Tibial nerve (tissue), 4 donors: Measurements from ENCODE around the gene CYGB. TPM values are rescaled to one million over a fixed set of nuclear protein-coding genes. Genes with fewer than 3 reads are reported as not detected.

Experiments used
- DNase-seq, 2 donors: peaks; one replicate each; pipeline ENCODE4 v3.0.0-alpha.2; 2019; ENCODE audit warnings: low spot score in 2 of 2
- H3K27ac ChIP-seq, 4 donors: fragments of 200-600 bp; sonication (generic) in 3 of 4; one replicate each; pipeline ENCODE4 v1.5.1; 2017 to 2019; ENCODE audit warnings: mild to moderate bottlenecking in 1 of 4
- H3K27me3 ChIP-seq, 2 donors: fragments of 200-600 bp; sonication (generic) in 1 of 2; one replicate each; pipeline versions ENCODE4 v1.5.1 to v1.6.0; 2017 to 2019
- H3K36me3 ChIP-seq, 3 donors: fragments of 200-600 bp; sonication (generic); one replicate each; pipeline ENCODE4 v1.5.1; 2018 to 2019
- H3K4me1 ChIP-seq, 4 donors: fragments of 200-600 bp; sonication (generic) in 3 of 4; one replicate each; pipeline ENCODE4 v1.5.1; 2017 to 2019
- H3K4me3 ChIP-seq, 4 donors: fragments of 200-600 bp; sonication (generic) in 3 of 4; one replicate each; pipeline ENCODE4 v1.5.1; 2017 to 2019; ENCODE audit warnings: mild to moderate bottlenecking in 1 of 4, moderate library complexity in 1 of 4
- H3K9me3 ChIP-seq, 4 donors: fragments of 200-600 bp; sonication (generic) in 3 of 4; one replicate each; pipeline ENCODE4 v1.5.1; 2017 to 2019
- EP300 ChIP-seq, 2 donors: sonication (generic); formaldehyde crosslinking; IDR thresholded peaks; one replicate each; pipeline ENCODE4 v1.6.1; 2017; ENCODE audit warnings: antibody characterized with exemption in 2 of 2, mild to moderate bottlenecking in 1 of 2
- POLR2A ChIP-seq, 2 donors: fragments of 450-650 bp; IDR thresholded peaks; one replicate each; pipeline ENCODE4 v1.6.1; 2017; ENCODE audit warnings: antibody characterized with exemption in 2 of 2, mild to moderate bottlenecking in 2 of 2, moderate library complexity in 2 of 2
- WGBS, 2 donors: methylation state at CpG; one replicate each; pipeline ENCODE4 v1.1.5; 2018; 5-methylcytosine and 5-hydroxymethylcytosine counted together
- total RNA-seq, 4 donors: library from RNA; depleted of rRNA; stranded (reverse); fragments of >200 nt; gene quantifications; one replicate each; pipeline ENCODE4 v1.1.0, GENCODE V29; 2016
- TF ChIP-seq, protein P1 (sequence below), 5 experiments: fragments of 200-600 bp in 3 of 5; fragments of 450-650 bp in 2 of 5; sonication (generic) in 3 of 5; IDR thresholded peaks; one replicate each; pipeline ENCODE4 v1.5.1; 2016 to 2019; ENCODE audit warnings: antibody characterized with exemption in 5 of 5, mild to moderate bottlenecking in 3 of 5, moderate library complexity in 2 of 5

Gene CYGB
- total RNA-seq, 4 donors from 2014 or later: 40.2 to 59.2 (median 48.8) TPM

DNA sequence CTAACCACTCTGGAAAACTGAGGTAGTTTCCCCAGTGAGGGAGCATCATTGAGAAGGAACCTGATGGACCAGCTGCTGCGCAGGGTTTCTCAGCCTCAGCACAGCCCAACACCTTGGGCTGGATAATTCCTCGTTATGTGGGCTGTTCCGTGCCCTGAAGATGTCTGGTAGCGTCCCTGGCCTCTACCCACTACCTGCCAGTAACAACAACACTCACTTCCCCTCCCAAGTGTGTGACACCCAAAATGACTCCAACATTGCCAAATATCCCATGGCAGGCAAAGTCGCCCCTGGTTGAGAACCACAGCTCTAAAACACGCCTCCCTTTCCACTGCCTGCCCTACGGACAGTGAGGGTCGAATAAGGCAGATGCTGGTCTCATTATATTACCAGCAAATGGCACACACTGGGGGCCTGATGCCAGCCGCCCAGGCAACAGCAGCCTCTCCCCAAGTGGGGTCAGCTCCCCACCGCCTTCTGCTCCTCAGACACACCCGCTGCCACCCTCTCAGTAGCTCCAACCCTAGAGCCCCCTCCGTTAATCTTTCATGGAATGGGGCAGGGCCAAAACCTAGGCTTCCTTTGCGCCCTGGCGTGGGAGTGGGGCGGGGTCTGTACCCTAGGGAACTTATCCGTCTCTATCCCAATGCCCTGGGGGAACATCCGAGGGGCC lies 37.3 kb downstream of the CYGB start:
- peak overlapping the region; percentile 61 to 89 (median 84) for H3K27ac ChIP-seq
- TF ChIP-seq POLR2A (IDR thresholded peaks at IDR 0.05) (no peak), EP300 (IDR thresholded peaks at IDR 0.05) (no peak)
- TF ChIP-seq, protein P1, sequence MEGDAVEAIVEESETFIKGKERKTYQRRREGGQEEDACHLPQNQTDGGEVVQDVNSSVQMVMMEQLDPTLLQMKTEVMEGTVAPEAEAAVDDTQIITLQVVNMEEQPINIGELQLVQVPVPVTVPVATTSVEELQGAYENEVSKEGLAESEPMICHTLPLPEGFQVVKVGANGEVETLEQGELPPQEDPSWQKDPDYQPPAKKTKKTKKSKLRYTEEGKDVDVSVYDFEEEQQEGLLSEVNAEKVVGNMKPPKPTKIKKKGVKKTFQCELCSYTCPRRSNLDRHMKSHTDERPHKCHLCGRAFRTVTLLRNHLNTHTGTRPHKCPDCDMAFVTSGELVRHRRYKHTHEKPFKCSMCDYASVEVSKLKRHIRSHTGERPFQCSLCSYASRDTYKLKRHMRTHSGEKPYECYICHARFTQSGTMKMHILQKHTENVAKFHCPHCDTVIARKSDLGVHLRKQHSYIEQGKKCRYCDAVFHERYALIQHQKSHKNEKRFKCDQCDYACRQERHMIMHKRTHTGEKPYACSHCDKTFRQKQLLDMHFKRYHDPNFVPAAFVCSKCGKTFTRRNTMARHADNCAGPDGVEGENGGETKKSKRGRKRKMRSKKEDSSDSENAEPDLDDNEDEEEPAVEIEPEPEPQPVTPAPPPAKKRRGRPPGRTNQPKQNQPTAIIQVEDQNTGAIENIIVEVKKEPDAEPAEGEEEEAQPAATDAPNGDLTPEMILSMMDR (IDR thresholded peaks at IDR 0.05): no peak
- DNase-seq: no peak
- no peaks in the 10 kb centered on the region for H3K9me3 ChIP-seq
- H3K4me3 ChIP-seq: peak overlapping the region; percentile 45 to 67 (median 49)
- no peaks in the 10 kb centered on the region for H3K27me3 ChIP-seq
- no peaks in the 10 kb centered on the region for H3K36me3 ChIP-seq
- peaks cover 0 to 67% (median 25%) of the 10 kb centered on the region in 4 donors for H3K4me1 ChIP-seq
- 60 to 70% methylated on average over 17 of the region's 17 CpGs for WGBS, 2 donors

DNA sequence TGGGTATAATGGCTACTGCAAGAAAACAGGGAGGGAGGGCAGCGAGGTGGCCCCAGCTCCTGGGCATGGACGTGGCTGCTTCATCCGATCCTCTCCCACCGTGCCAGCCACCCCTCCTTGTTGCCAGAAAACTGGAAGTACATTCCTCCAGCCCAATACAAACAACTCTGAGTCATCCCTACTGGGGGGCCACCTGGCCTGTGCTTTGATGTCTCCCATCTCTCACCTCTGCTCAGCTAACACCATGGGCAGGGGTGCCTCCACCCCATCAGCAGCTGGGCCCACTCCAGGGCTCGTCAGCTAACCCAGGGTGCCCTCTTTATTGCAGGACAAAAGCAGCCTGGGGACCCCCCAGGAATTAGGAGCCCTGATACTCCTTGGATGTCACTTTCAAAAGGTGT lies 38.2 kb downstream of the CYGB start:
- Histone ChIP-seq H3K9me3 (no peaks in the 10 kb centered on the region), H3K4me1 (peaks cover 0 to 67% (median 26%) of the 10 kb centered on the region in 4 donors), H3K4me3 (peak overlapping the region; percentile 15 to 67 (median 49)), H3K36me3 (no peaks in the 10 kb centered on the region), H3K27ac (peak overlapping the region in 3 of 4 donors; percentile 80 to 89 (median 88)), H3K27me3 (no peaks in the 10 kb centered on the region)
- 69 to 76% methylated on average over 5 of the region's 5 CpGs for WGBS, 2 donors
- TF ChIP-seq EP300 (IDR thresholded peaks at IDR 0.05) (no peak), POLR2A (IDR thresholded peaks at IDR 0.05) (no peak)
- TF ChIP-seq, protein P1 (IDR thresholded peaks at IDR 0.05): no peak
- DNase-seq: no peak

- TF ChIP-seq, protein P1 (IDR thresholded peaks at IDR 0.05): no peak
- TF ChIP-seq POLR2A (IDR thresholded peaks at IDR 0.05) (no peak), EP300 (IDR thresholded peaks at IDR 0.05) (no peak)
Measured at GRCh38 chr17:76498876-76499251, 38.6 kb downstream of the CYGB start.

DNA sequence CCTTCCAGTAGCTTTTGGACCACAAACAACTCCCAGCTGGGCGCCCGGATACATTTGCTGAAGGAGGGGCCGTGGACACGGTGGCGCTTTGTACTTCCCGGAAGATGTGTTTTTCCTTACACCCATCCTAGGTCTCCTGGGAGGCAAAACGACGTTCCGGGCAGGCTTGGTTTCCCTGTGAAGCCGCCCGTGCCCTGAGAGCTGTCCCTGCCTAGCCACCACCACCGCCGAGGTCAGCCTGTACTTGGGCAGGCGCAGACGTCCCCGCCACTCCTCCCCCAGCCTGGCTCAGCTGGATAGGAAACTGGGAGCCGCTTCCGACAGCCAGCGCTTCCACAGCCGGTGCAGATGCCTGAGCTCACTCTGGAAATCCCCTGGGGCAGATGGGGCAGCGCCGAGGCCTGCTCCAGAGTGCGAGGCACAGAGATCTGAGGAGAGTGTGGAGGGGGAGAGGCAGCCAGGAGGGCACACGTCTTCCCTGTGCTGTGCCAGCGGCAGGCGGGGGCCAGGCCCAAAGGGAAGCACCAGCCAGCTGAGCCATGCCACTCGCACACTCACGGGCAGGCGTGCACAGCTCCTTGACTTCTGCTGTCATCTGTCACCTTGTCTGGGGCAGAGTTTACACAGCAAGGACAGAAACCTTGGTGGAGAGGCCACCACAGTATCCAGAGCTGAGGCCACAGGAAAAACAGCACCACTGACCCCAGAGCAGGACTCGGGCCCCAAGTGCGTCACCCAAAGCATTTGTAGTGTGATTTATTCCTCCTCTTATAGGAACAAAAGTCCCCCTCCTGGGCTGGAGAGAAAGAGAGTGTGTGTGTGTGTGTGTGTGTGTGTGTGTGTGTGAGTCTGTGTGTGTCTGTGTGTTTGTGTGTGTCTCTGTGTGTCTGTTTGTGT lies 39.3 kb downstream of the CYGB start:
- Histone ChIP-seq H3K9me3 (no peaks in the 10 kb centered on the region), H3K4me1 (peaks cover 0 to 76% (median 37%) of the 10 kb centered on the region in 4 donors), H3K36me3 (no peaks in the 10 kb centered on the region), H3K27ac (peak overlapping the region; percentile 41 to 89 (median 84)), H3K27me3 (no peaks in the 10 kb centered on the region), H3K4me3 (peak overlapping the region in 1 of 4 donors; percentile 67)
- peak in 1 of 2 donors; percentile 45 for DNase-seq
- 24 to 28% methylated on average over 24 to 25 of the region's 31 CpGs for WGBS, 2 donors
- TF ChIP-seq, protein P1 (IDR thresholded peaks at IDR 0.05): no peak
- TF ChIP-seq EP300 (IDR thresholded peaks at IDR 0.05) (peak in 1 of 2 donors; percentile 70), POLR2A (IDR thresholded peaks at IDR 0.05) (peak in 1 of 2 donors; percentile 19)

More at GRCh38 chr17:76498876-76499251, 38.6 kb downstream of the CYGB start:
- no peak for DNase-seq
- Histone ChIP-seq H3K27me3 (no peaks in the 10 kb centered on the region), H3K4me1 (peaks cover 0 to 70% (median 30%) of the 10 kb centered on the region in 4 donors), H3K4me3 (peak overlapping the region in 3 of 4 donors; percentile 15 to 67 (median 51)), H3K27ac (peak overlapping the region in 3 of 4 donors; percentile 80 to 89 (median 88)), H3K36me3 (no peaks in the 10 kb centered on the region), H3K9me3 (no peaks in the 10 kb centered on the region)
- 49 to 53% methylated on average over 4 of the region's 4 CpGs for WGBS, 2 donors

DNA sequence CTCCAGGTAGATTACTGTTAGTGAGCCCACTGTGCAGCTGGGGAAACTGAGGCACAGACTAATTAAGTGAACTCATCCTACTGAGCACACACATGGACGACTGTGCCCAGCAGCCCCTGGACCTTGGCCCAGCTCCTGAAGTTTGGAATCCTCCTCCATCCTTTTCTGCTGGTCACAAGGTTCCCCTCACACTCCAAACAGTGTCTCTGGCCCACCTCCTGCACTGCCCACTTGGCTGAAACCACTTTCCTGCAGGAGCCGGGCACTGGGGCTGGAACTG lies 39.9 kb downstream of the CYGB start:
- no peaks in the 10 kb centered on the region for H3K27me3 ChIP-seq
- no peak for TF ChIP-seq EP300 (IDR thresholded peaks at IDR 0.05)
- TF ChIP-seq, protein P1 (IDR thresholded peaks at IDR 0.05): no peak
- TF ChIP-seq POLR2A (IDR thresholded peaks at IDR 0.05): no peak
- H3K9me3 ChIP-seq: no peaks in the 10 kb centered on the region
- 31 to 64% methylated on average over 2 of the region's 2 CpGs for WGBS, 2 donors
- H3K4me3 ChIP-seq: peak overlapping the region in 1 of 4 donors; percentile 67
- peak overlapping the region; percentile 41 to 89 (median 84) for H3K27ac ChIP-seq
- H3K4me1 ChIP-seq: peaks cover 0 to 82% (median 43%) of the 10 kb centered on the region in 4 donors
- DNase-seq: no peak
- no peaks in the 10 kb centered on the region for H3K36me3 ChIP-seq
